Measurements from ENCODE around the gene ACBD3. TPM values are rescaled to one million over a fixed set of nuclear protein-coding genes. Genes with fewer than 3 reads are reported as not detected.
A peak's percentile ranks its signal among the peaks of the same experiment; 100 is the strongest.

ACBD3 gene
- total and polyA plus RNA-seq, 2 of the 8 experiments (the other 6 are each of a cell fraction or from before 2014, with no cell fraction given), result 8.4 to 29.4 TPM

GRCh38 chr1:226215239-226215638 lies 28.7 kb upstream of the ACBD3 start:
- Histone ChIP-seq H3K14ac (ENCODE audit: insufficient read length) (no peak overlapping the region), H4K8ac (ENCODE audit: extremely low read depth, insufficient read depth, low read length) (peak overlapping the region; percentile 29; the same call in 1 of the 2 replicates), H3K36me3 (ENCODE audit: control insufficient read depth in 2 of 4, insufficient read depth in 4 of 4, low read length in 3 of 4) (no peaks in the 10 kb centered on the region), H3K4me3 (ENCODE audit: extremely low read depth in 1 of 4, insufficient read depth in 2 of 4, low read depth in 3 of 4, low read length in 4 of 4) (no peak overlapping the region), H3K4ac (replicated peaks; ENCODE audit: insufficient read length, low read depth, low read length) (no peak overlapping the region), H4K5ac (ENCODE audit: insufficient read length, low read depth, low read length) (no peak overlapping the region), H3K56ac (replicated peaks; ENCODE audit: insufficient read length, low read depth, low read length) (no peak overlapping the region), H2BK120ac (replicated peaks; ENCODE audit: low read depth, low read length) (no peak overlapping the region), H3K9ac (replicated peaks in 1 of 4; ENCODE audit: extremely low read depth in 1 of 4, low read depth in 3 of 4, low read length in 3 of 4) (no peak overlapping the region), H3K23me2 (ENCODE audit: low read depth, low read length) (no peaks in the 10 kb centered on the region), H3K27ac (ENCODE audit: low read depth, low read length) (no peak overlapping the region), H2BK5ac (ENCODE audit: low read depth, low read length) (peak overlapping the region; percentile 15; the same call in 1 of the 2 replicates), H2BK12ac (ENCODE audit: low read depth, low read length) (peak overlapping the region; percentile 4; the same call in 1 of the 2 replicates), H3K23ac (ENCODE audit: insufficient read length) (no peak overlapping the region), H3K4me2 (ENCODE audit: insufficient read depth in 1 of 2, low read depth in 2 of 2, low read length in 2 of 2) (no peak overlapping the region), H2AFZ (ENCODE audit: low read length) (peak overlapping the region; percentile 48; the same call in 1 of the 2 replicates), H2BK20ac (ENCODE audit: low read length) (peak overlapping the region; percentile 53; the same call in 1 of the 2 replicates), H3K27me3 (replicated peaks in 1 of 4; ENCODE audit: control insufficient read depth in 3 of 4, extremely low read depth in 1 of 4, insufficient read depth in 3 of 4, low read length in 3 of 4) (no peaks in the 10 kb centered on the region; a peak in 1 of 7 replicates), H3K79me2 (ENCODE audit: control insufficient read depth in 1 of 2, insufficient read depth in 2 of 2, low read length in 2 of 2) (no peaks in the 10 kb centered on the region), H2AK5ac (ENCODE audit: low read depth, low read length) (no peak overlapping the region), H3K9me3 (ENCODE audit: insufficient read depth in 2 of 2, low read depth in 1 of 2, low read length in 1 of 2) (no peaks in the 10 kb centered on the region), H4K20me1 (replicated peaks in 1 of 2; ENCODE audit: control insufficient read depth in 1 of 2, insufficient read depth in 2 of 2, low read length in 2 of 2) (no peaks in the 10 kb centered on the region), H4K91ac (replicated peaks; ENCODE audit: insufficient read length, low read length) (no peak overlapping the region), H3K18ac (ENCODE audit: extremely low read depth, low read length) (peak overlapping the region; percentile 63; the same call in 1 of the 2 replicates), H2BK15ac (ENCODE audit: low read length) (no peak overlapping the region), H3K79me1 (ENCODE audit: low read depth, low read length) (no peaks in the 10 kb centered on the region), H3K4me1 (replicated peaks in 1 of 4; ENCODE audit: control insufficient read depth in 3 of 4, insufficient read depth in 4 of 4, low read length in 3 of 4) (peaks cover 2 to 17% (median 8%) of the 10 kb centered on the region in 4 experiments)
- POLR2A ChIA-PET (ENCODE audit: partially characterized antibody), result interaction anchor here (1.1 kb wide), 1 partner anchor 9 kb away, joined by 3 read pairs; no protein-coding TSS in a partner anchor
- DNase-seq (ENCODE audit: low read depth in 1 of 2, low spot score in 2 of 2) (no peak), FAIRE-seq (no peak)
- no peak for TF ChIP-seq FOSL1 (IDR thresholded peaks at IDR 0.05; ENCODE audit: insufficient read depth, low read depth, low read length)
- 0 out of 2 replicates have a peak, but pooled peaks have one; percentile 22 for TF ChIP-seq MAX (IDR thresholded peaks at IDR 0.05)
- WGBS, 2 experiments (ENCODE audit: extremely low coverage in 1 of 2, insufficient coverage in 1 of 2, insufficient read length in 1 of 2, insufficient replicate concordance in 2 of 2, low coverage in 1 of 2, low lambda C conversion rate in 2 of 2, missing lambda C conversion rate in 1 of 2), result 67% methylated on average over 5 of the region's 5 CpGs; no CpG with 5 or more reads in 1 of the 2 experiments
- CTCF ChIA-PET (ENCODE audit: partially characterized antibody), result interaction anchor here (0.7 to 6.3 kb wide), 2 partner anchors 14 to 18 kb away, joined by 3 to 39 read pairs; no protein-coding TSS in a partner anchor
